NCI-H2196 treated with DMSO at 0.1 percent for 48 hours (cell line): ENCODE results near the gene APOBEC3B.
A peak's percentile ranks its signal among the peaks of the same experiment; 100 is the strongest.
"Not testable (repeated sequence)": the region's sequence is repeated elsewhere in the genome, so short reads cannot be mapped to it uniquely, and the experiment has no call there.

Experiments used
- DNase-seq: peaks from one replicate; lab custom pipeline; 2025; ENCODE audit not compliant: unreplicated experiment; lab: John Stamatoyannopoulos, UW

Gene APOBEC3B

GRCh38 chr22:38965614-38966379 is 16.4 kb upstream of the APOBEC3B start:
- DNase-seq: no peak

GRCh38 chr22:38966380-38966702 is 15.8 kb upstream of the APOBEC3B start:
- no peak for DNase-seq

GRCh38 chr22:38966942-38967341 is 15.2 kb upstream of the APOBEC3B start:
- DNase-seq: no peak

GRCh38 chr22:38967451-38968450 is 14.4 kb upstream of the APOBEC3B start:
- no peak for DNase-seq

- DNase-seq: no peak
Observed at GRCh38 chr22:38968801-38969200, 13.3 kb upstream of the APOBEC3B start.

- DNase-seq: no peak
Observed at GRCh38 chr22:38970551-38970950, 11.6 kb upstream of the APOBEC3B start.

GRCh38 chr22:38971202-38971601 is 10.9 kb upstream of the APOBEC3B start:
- peak; percentile 35 for DNase-seq

GRCh38 chr22:38971791-38972190 is 10.4 kb upstream of the APOBEC3B start:
- DNase-seq: no peak

- DNase-seq: no peak
Observed at GRCh38 chr22:38972558-38972957, 9.6 kb upstream of the APOBEC3B start.

GRCh38 chr22:38973289-38974169 is 8.6 kb upstream of the APOBEC3B start:
- no peak for DNase-seq

GRCh38 chr22:38974170-38974825 is 7.8 kb upstream of the APOBEC3B start:
- no peak for DNase-seq

GRCh38 chr22:38974826-38975175 is 7.3 kb upstream of the APOBEC3B start:
- DNase-seq: no peak

GRCh38 chr22:38977289-38977688 is 4.9 kb upstream of the APOBEC3B start:
- DNase-seq: not testable (repeated sequence)

- not testable (repeated sequence) for DNase-seq
Observed at GRCh38 chr22:38980587-38980986, 1.6 kb upstream of the APOBEC3B start.

GRCh38 chr22:38981005-38981991 is 849 bp upstream of the APOBEC3B start:
- no peak for DNase-seq

GRCh38 chr22:38984224-38984623 is 2.1 kb downstream of the APOBEC3B start:
- no peak for DNase-seq

GRCh38 chr22:38984784-38985757 is 2.9 kb downstream of the APOBEC3B start:
- peak; percentile 54 for DNase-seq

- no peak for DNase-seq
Observed at GRCh38 chr22:38986629-38987028, 4.5 kb downstream of the APOBEC3B start.
